ENCODE results near the gene MT2A.

The MT2A gene

DNA sequence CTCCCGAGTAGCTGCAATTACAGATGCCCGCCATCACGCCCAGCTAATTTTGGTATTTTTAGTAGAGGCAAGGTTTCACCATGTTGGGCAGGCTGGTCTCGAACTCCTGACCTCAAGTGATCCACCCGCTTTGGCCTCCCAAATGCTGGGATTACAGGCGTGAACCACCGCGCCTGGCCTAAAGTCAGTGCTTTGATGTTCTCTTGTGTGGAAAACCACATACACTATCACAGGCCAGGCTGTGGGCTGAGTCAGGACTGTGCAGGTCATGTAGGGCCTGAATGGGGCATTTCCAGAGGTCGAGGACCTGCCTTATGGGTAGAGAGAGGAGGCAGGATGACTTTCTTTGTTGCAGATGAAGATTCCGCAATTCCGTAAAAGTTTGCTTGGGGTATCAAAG, 24.1 kb upstream of the MT2A start:
- TF ChIP-seq, protein P1, sequence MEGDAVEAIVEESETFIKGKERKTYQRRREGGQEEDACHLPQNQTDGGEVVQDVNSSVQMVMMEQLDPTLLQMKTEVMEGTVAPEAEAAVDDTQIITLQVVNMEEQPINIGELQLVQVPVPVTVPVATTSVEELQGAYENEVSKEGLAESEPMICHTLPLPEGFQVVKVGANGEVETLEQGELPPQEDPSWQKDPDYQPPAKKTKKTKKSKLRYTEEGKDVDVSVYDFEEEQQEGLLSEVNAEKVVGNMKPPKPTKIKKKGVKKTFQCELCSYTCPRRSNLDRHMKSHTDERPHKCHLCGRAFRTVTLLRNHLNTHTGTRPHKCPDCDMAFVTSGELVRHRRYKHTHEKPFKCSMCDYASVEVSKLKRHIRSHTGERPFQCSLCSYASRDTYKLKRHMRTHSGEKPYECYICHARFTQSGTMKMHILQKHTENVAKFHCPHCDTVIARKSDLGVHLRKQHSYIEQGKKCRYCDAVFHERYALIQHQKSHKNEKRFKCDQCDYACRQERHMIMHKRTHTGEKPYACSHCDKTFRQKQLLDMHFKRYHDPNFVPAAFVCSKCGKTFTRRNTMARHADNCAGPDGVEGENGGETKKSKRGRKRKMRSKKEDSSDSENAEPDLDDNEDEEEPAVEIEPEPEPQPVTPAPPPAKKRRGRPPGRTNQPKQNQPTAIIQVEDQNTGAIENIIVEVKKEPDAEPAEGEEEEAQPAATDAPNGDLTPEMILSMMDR (IDR thresholded peaks at IDR 0.05; ENCODE audit: low read depth, low read length): no peak
- DNase-seq (ENCODE audit: low read depth in 2 of 2): no peak
- no peak overlapping the region for H3K4me3 ChIP-seq (replicated peaks in 1 of 2; ENCODE audit: low read depth in 2 of 2, low read length in 2 of 2)

DNA sequence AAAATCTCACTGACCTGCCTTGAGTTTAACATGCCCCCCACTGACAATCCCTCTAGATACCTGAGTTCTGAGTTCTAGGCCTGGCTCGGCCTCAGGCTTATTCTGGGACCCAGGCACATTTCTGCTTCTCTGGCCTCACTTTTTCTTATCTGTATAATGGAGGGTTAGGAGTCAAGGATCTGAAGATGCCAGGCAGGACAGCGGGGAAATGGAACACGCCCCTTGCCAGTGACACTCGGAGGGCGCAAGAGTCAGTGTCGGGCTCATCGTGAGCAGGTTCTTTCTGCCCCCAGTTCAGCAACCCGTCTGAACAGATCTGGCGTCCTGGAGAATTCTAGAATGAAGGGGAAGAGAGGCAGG, 19.6 kb upstream of the MT2A start:
- DNase-seq (ENCODE audit: low read depth in 2 of 2): no peak
- TF ChIP-seq, protein P1 (IDR thresholded peaks at IDR 0.05; ENCODE audit: low read depth, low read length): no peak
- peak overlapping the region in 1 of 2 donors; percentile 41 for H3K4me3 ChIP-seq (replicated peaks in 1 of 2; ENCODE audit: low read depth in 2 of 2, low read length in 2 of 2)

DNA sequence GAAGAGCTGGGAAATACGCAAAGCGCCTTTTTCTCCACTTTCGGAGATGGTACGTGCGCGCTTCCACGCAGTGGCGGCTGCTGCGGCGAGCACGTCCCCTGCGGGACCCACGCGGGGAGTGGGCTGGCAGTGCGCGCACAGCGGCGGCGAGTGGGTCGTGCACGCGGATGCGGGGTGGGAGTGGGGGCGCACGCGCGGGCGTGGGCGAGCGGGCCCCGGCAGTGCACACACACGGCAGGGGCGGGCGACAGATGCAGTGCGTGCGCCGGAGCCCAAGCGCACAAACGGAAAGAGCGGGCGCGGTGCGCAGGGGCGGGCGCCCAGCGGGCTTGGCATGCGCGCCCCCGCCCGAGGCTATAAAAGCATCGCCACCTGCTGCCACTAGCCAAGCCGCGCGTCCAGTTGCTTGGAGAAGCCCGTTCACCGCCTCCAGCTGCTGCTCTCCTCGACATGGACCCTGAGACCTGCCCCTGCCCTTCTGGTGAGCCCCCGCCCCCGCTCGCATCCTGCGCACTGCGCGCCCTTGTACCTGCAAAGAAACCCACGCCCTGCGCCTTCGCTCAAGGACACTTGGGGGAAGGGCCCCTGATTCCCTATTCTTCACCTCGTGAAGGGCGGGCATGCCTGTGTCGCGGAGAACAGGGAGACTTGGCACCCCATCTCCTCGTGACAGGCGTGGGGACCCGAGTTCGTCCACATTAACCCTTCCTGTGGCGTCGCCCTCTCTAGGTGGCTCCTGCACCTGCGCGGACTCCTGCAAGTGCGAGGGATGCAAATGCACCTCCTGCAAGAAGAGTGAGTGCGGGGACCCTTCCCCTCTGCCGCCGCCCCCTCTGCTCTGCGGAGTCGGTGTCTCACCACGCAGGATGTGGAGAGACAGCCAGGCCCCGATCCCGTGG, 19.0 kb upstream of the MT2A start, which contains the start of gene MT3:
TSS of gene MT3 (plus strand) at position 388 of the 899 bp plus-strand sequence. CDS start at position 451, 63 bp downstream.
- peak within 1 kb of the TSS; percentile 19 to 41 for H3K4me3 ChIP-seq (replicated peaks in 1 of 2; ENCODE audit: low read depth in 2 of 2, low read length in 2 of 2)
- peak in 1 of 2 donors; percentile 11 for DNase-seq (ENCODE audit: low read depth in 2 of 2)
- TF ChIP-seq, protein P1 (IDR thresholded peaks at IDR 0.05; ENCODE audit: low read depth, low read length): no peak

DNA sequence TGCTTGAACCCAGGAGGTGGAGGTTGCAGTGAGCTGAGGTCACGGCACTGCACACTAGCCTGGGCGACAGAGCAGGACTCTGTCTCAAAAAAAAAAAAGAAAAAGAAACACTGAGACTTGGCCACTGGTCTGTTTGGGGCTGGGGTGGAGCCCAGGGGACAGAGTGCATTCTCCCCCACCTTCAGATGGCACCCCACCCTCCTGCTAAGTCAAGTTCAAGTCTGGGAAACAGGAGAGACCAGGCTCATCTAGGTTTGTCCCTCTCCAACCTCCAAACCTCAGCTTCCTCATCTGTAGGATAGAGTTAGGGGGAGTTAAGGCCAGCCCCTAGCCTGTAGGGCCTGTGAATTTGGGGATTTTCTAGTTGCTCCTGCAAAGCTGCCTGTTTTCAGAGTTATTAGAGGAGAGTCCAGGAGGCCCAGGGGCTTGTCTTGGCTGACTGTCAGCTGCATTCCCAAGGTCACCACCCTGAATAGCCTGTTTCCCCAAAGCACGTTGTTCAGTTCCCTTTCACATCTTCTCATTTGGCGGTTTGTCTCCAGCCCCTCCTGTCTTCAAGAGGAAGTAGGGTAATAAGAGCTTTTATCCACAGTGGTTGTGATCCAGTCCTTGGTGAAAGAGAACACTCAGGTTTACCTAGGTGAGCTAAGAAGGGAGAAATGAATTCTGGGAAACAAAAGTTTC, 16.9 kb upstream of the MT2A start:
- TF ChIP-seq, protein P1 (IDR thresholded peaks at IDR 0.05; ENCODE audit: low read depth, low read length): no peak
- no peak for DNase-seq (ENCODE audit: low read depth in 2 of 2)
- no peak overlapping the region for H3K4me3 ChIP-seq (replicated peaks in 1 of 2; ENCODE audit: low read depth in 2 of 2, low read length in 2 of 2)

DNA sequence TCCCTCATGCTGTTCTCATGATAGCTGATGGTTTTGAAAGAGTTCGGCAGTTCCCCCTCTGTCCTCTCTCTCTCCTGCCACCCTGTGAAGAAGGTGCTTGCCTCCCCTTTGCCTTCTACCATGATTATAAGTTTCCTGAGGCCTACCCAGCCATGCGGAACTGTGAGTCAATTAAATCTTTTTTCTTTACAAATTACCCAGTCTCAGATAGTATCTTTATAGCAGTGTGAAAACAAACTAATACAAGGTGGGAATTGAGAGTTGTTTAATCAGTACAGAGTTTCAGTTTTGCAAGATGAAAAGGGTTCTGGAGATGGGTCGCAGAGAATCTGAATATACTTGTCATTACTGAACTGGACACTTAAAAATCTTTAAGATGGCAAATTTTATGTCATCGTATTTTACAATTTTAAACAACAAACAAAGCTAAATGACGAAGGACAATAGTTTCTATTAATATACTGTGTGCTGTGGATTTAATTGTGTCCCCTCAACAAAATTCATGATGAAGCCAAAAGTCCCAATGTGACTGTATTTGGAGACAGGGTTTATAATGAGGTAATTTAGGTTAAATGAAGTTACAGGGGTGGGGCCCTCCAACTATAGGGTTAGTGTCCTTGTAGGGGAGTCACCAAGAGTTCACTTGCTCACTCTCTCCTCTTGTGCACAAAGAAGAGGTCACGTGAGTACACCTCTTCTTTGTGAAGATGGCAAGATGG, 14.7 kb upstream of the MT2A start:
- no peak for DNase-seq (ENCODE audit: low read depth in 2 of 2)
- TF ChIP-seq, protein P1 (IDR thresholded peaks at IDR 0.05; ENCODE audit: low read depth, low read length): no peak
- no peak overlapping the region for H3K4me3 ChIP-seq (replicated peaks in 1 of 2; ENCODE audit: low read depth in 2 of 2, low read length in 2 of 2)

DNA sequence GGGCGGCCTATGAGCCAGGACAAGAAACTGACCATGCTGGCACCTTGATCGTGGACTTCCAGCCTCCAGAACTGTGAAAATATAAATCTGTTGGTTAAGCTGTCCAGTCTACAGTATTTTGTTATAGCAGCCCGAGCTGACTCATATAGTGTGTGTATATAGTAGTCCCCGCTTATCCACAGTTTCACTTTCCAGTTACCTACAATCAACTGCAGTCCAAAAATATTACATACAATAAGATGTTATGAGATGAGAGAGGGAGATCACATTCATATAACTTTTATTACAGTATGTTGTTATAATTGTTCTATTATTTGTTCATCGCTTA, 14.1 kb upstream of the MT2A start:
- no peak for DNase-seq (ENCODE audit: low read depth in 2 of 2)
- no peak overlapping the region for H3K4me3 ChIP-seq (replicated peaks in 1 of 2; ENCODE audit: low read depth in 2 of 2, low read length in 2 of 2)
- TF ChIP-seq, protein P1 (IDR thresholded peaks at IDR 0.05; ENCODE audit: low read depth, low read length): no peak

All from cardiac fibroblast (primary cell).